ENCODE results near the gene BDH1. TPM values are rescaled to one million over a fixed set of nuclear protein-coding genes. Genes with fewer than 3 reads are reported as not detected.
"Not testable (repeated sequence)": the region's sequence is repeated elsewhere in the genome, so short reads cannot be mapped to it uniquely, and the experiment has no call there.

Gene BDH1
- 10 to 100 TPM; 53.6 to 58.7 TPM for total RNA-seq

GRCh38 chr3:197555281-197556261 is at the start of gene BDH1:
BDH1 (minus strand) TSS chr3:197555968; CDS start chr3:197546443, 9,525 bp downstream.
- CTCF ChIA-PET = interaction anchor here (0.8 to 1.2 kb wide), 2 partner anchors 130 to 150 kb away, joined by 3 read pairs; no protein-coding TSS in a partner anchor
- DNase-seq = peak; percentile 67
- POLR2A ChIA-PET = no interaction called here
- peak within 1 kb of the TSS; percentile 96 for H3K27ac Mint-ChIP-seq
- peaks cover 19% of the 10 kb centered on the region for H3K36me3 Mint-ChIP-seq (ENCODE audit: low read depth)
- peaks cover 3% of the 10 kb centered on the region for H3K9me3 Mint-ChIP-seq
- H3K4me1 Mint-ChIP-seq = peaks cover 26% of the 10 kb centered on the region
- peak within 1 kb of the TSS; percentile 91 for H3K4me3 Mint-ChIP-seq
- H3K27me3 Mint-ChIP-seq = peaks cover 21% of the 10 kb centered on the region

- Mint-ChIP-seq H3K4me1 (no peaks in the 10 kb centered on the region), H3K27me3 (no peaks in the 10 kb centered on the region), H3K4me3 (no peak overlapping the region), H3K9me3 (no peaks in the 10 kb centered on the region), H3K36me3 (ENCODE audit: low read depth) (peaks cover 5% of the 10 kb centered on the region), H3K27ac (no peak overlapping the region)
- ChIA-PET CTCF (interaction anchor here (1.2 kb wide), 1 partner anchor 10 kb away, joined by 7 read pairs; no protein-coding TSS in a partner anchor), POLR2A (no interaction called here)
- DNase-seq = no peak
These were observed 47.7 kb upstream of the BDH1 start for GRCh38 chr3:197603317-197603933.

GRCh38 chr3:197602351-197602750 is 46.6 kb upstream of the BDH1 start:
- H3K4me3 Mint-ChIP-seq; H3K27ac Mint-ChIP-seq; H3K27me3 Mint-ChIP-seq; H3K9me3 Mint-ChIP-seq; DNase-seq; POLR2A ChIA-PET; CTCF ChIA-PET; H3K4me1 Mint-ChIP-seq; H3K36me3 Mint-ChIP-seq (ENCODE audit: low read depth): not testable (repeated sequence)

- H3K27me3 Mint-ChIP-seq; H3K9me3 Mint-ChIP-seq; DNase-seq; H3K4me3 Mint-ChIP-seq; CTCF ChIA-PET; POLR2A ChIA-PET; H3K4me1 Mint-ChIP-seq; H3K27ac Mint-ChIP-seq; H3K36me3 Mint-ChIP-seq (ENCODE audit: low read depth): not testable (repeated sequence)
These were observed 45.7 kb upstream of the BDH1 start for GRCh38 chr3:197601566-197601840.

GRCh38 chr3:197600796-197601565 is 45.2 kb upstream of the BDH1 start:
- ChIA-PET POLR2A (no interaction called here), CTCF (interaction anchor here (3.0 kb wide), 1 partner anchor 12 kb away, joined by 33 read pairs; no protein-coding TSS in a partner anchor)
- Mint-ChIP-seq H3K9me3 (no peaks in the 10 kb centered on the region), H3K4me1 (no peaks in the 10 kb centered on the region), H3K36me3 (ENCODE audit: low read depth) (no peaks in the 10 kb centered on the region), H3K27me3 (peaks cover 4% of the 10 kb centered on the region), H3K27ac (no peak overlapping the region), H3K4me3 (no peak overlapping the region)
- DNase-seq = no peak

- ChIA-PET CTCF (interaction anchor here (0.6 to 3.0 kb wide), 17 partner anchors 10 to 338 kb away, joined by 3 to 33 read pairs (median 4); partner anchors contain the start of gene RUBCN), POLR2A (no interaction called here)
- Mint-ChIP-seq H3K9me3 (no peaks in the 10 kb centered on the region), H3K36me3 (ENCODE audit: low read depth) (no peaks in the 10 kb centered on the region), H3K27ac (peak overlapping the region; percentile 25), H3K4me1 (no peaks in the 10 kb centered on the region), H3K27me3 (peaks cover 4% of the 10 kb centered on the region), H3K4me3 (no peak overlapping the region)
- peak; percentile 87 for DNase-seq
These were observed 43.5 kb upstream of the BDH1 start for GRCh38 chr3:197599089-197599765.

GRCh38 chr3:197598404-197598980 is 42.7 kb upstream of the BDH1 start:
- no peak for DNase-seq
- Mint-ChIP-seq H3K27me3 (peaks cover 4% of the 10 kb centered on the region), H3K4me3 (no peak overlapping the region), H3K4me1 (no peaks in the 10 kb centered on the region), H3K27ac (no peak overlapping the region), H3K9me3 (no peaks in the 10 kb centered on the region), H3K36me3 (ENCODE audit: low read depth) (no peaks in the 10 kb centered on the region)
- ChIA-PET CTCF (interaction anchor here (0.7 to 3.0 kb wide), 12 partner anchors 10 to 138 kb away, joined by 3 to 33 read pairs (median 4); partner anchors contain the start of gene RUBCN), POLR2A (no interaction called here)

- Mint-ChIP-seq H3K4me1 (peaks cover 8% of the 10 kb centered on the region), H3K4me3 (no peak overlapping the region), H3K36me3 (ENCODE audit: low read depth) (no peaks in the 10 kb centered on the region), H3K9me3 (no peaks in the 10 kb centered on the region), H3K27ac (no peak overlapping the region), H3K27me3 (peaks cover 4% of the 10 kb centered on the region)
- CTCF ChIA-PET = interaction anchor here (1.0 kb wide), 1 partner anchor 249 kb away, joined by 4 read pairs; no protein-coding TSS in a partner anchor
- POLR2A ChIA-PET = no interaction called here
- DNase-seq = no peak
These were observed 41.6 kb upstream of the BDH1 start for GRCh38 chr3:197597335-197597734.

GRCh38 chr3:197595470-197596185 is 39.9 kb upstream of the BDH1 start:
- Mint-ChIP-seq H3K9me3 (no peaks in the 10 kb centered on the region), H3K36me3 (ENCODE audit: low read depth) (no peaks in the 10 kb centered on the region), H3K27ac (no peak overlapping the region), H3K4me1 (peaks cover 16% of the 10 kb centered on the region), H3K4me3 (no peak overlapping the region), H3K27me3 (peaks cover 4% of the 10 kb centered on the region)
- POLR2A ChIA-PET = interaction anchor here (0.6 kb wide), 1 partner anchor 18 kb away, joined by 3 read pairs; no protein-coding TSS in a partner anchor
- no peak for DNase-seq
- CTCF ChIA-PET = interaction anchor here (0.7 kb wide), 1 partner anchor 37 kb away, joined by 3 read pairs; no protein-coding TSS in a partner anchor

- no peaks in the 10 kb centered on the region for H3K36me3 Mint-ChIP-seq (ENCODE audit: low read depth)
- POLR2A ChIA-PET = no interaction called here
- no peak for DNase-seq
- H3K4me1 Mint-ChIP-seq = peaks cover 16% of the 10 kb centered on the region
- H3K4me3 Mint-ChIP-seq = no peak overlapping the region
- H3K27me3 Mint-ChIP-seq = peaks cover 4% of the 10 kb centered on the region
- H3K9me3 Mint-ChIP-seq = no peaks in the 10 kb centered on the region
- peak overlapping the region; percentile 65 for H3K27ac Mint-ChIP-seq
- CTCF ChIA-PET = interaction anchor here (0.9 kb wide), 1 partner anchor 10 kb away, joined by 3 read pairs; no protein-coding TSS in a partner anchor
These were observed 37.2 kb upstream of the BDH1 start for GRCh38 chr3:197593046-197593380.

- Mint-ChIP-seq H3K27ac (peak overlapping the region; percentile 65), H3K4me3 (no peak overlapping the region), H3K36me3 (ENCODE audit: low read depth) (no peaks in the 10 kb centered on the region), H3K9me3 (no peaks in the 10 kb centered on the region), H3K4me1 (peaks cover 16% of the 10 kb centered on the region), H3K27me3 (peaks cover 7% of the 10 kb centered on the region)
- ChIA-PET POLR2A (no interaction called here), CTCF (interaction anchor here (0.9 kb wide), 1 partner anchor 10 kb away, joined by 3 read pairs; no protein-coding TSS in a partner anchor)
- DNase-seq = no peak
These were observed 36.7 kb upstream of the BDH1 start for GRCh38 chr3:197592361-197593045.

Data from activated CD4-positive, alpha-beta T cell treated with anti-CD3 and anti-CD28 coated beads, Interleukin-2, amount 10 ng/mL, durations not matched to agents 7 days and 5 days (primary cell).